GM12878 (cell line): ENCODE results near the gene SURF6. TPM values are rescaled to one million over a fixed set of nuclear protein-coding genes. Genes with fewer than 3 reads are reported as not detected.

ENCODE experiments used
- ASH2L ChIP-seq: fragments of 300-600, 200-600 bp; sonication (generic); IDR thresholded peaks from 2 replicates; pipeline ENCODE4 v1.6.1; 2017; ENCODE audit warnings: low read depth, mild to moderate bottlenecking, borderline replicate concordance
- BACH1 ChIP-seq: fragments of 450-650 bp; IDR thresholded peaks from 2 replicates; pipeline ENCODE4 v1.6.1; 2017; ENCODE audit warnings: mild to moderate bottlenecking, borderline replicate concordance
- BHLHE40 ChIP-seq, 2 experiments: fragments of 450-650 bp in 1 of 2; IDR thresholded peaks; 2 replicates each; pipeline ENCODE4 v1.6.1; 2011 to 2017; ENCODE audit warnings: low read depth in 2 of 2, borderline replicate concordance in 1 of 2, improper control_type of control experiment in 1 of 2, low read length in 1 of 2, mild to moderate bottlenecking in 1 of 2
- CREB1 ChIP-seq: IDR thresholded peaks from 2 replicates; pipeline ENCODE4 v1.6.1; 2012; ENCODE audit warnings: low read depth, mild to moderate bottlenecking, inconsistent platforms
- CREM ChIP-seq: IDR thresholded peaks from 2 replicates; pipeline ENCODE4 v1.6.1; 2014; ENCODE audit warnings: antibody characterized with exemption, low read depth
- CTCF ChIP-seq, 3 experiments: IDR thresholded peaks in 2 of 3; conservative IDR thresholded peaks in 1 of 3; 2 replicates each; pipeline ENCODE4 v1.5.1; 2011; ENCODE audit warnings: low read depth in 3 of 3, low read length in 3 of 3, mild to moderate bottlenecking in 3 of 3, control low read depth in 2 of 3, moderate library complexity in 2 of 3, inconsistent platforms in 1 of 3, mixed read lengths in 1 of 3; ENCODE audit not compliant: control insufficient read depth in 2 of 3, insufficient read depth in 1 of 3; ENCODE audit errors: extremely low read depth in 1 of 3
- DPF2 ChIP-seq: fragments of 450-650 bp; IDR thresholded peaks from 2 replicates; pipeline ENCODE4 v1.6.1; 2017; ENCODE audit warnings: mild to moderate bottlenecking
- GABPA ChIP-seq: IDR thresholded peaks from 2 replicates; pipeline ENCODE4 v1.6.1; 2014; ENCODE audit warnings: antibody characterized with exemption, low read depth, mild to moderate bottlenecking, inconsistent platforms
- HCFC1 ChIP-seq: fragments of 150-350 bp; IDR thresholded peaks from 2 replicates; pipeline ENCODE4 v1.6.1; 2014; ENCODE audit warnings: low read length
- HDGF ChIP-seq: fragments of 450-650 bp; IDR thresholded peaks from 2 replicates; pipeline ENCODE4 v1.6.1; 2016; ENCODE audit warnings: antibody characterized with exemption
- IKZF1 ChIP-seq: fragments of 450-650 bp; conservative IDR thresholded peaks from 2 replicates; pipeline ENCODE4 v1.6.1; 2017; ENCODE audit warnings: antibody characterized with exemption, mild to moderate bottlenecking
- MAX ChIP-seq: IDR thresholded peaks from 2 replicates; pipeline ENCODE4 v1.6.1; 2012; ENCODE audit warnings: low read depth, low read length, improper control_type of control experiment
- MEF2A ChIP-seq: IDR thresholded peaks from 2 replicates; pipeline ENCODE4 v1.6.1; 2011; ENCODE audit warnings: low read depth, mild to moderate bottlenecking, low read length, moderate library complexity; ENCODE audit not compliant: insufficient read depth
- MXI1 ChIP-seq: fragments of 150-350 bp; IDR thresholded peaks from 2 replicates; pipeline ENCODE4 v1.6.1; 2011; ENCODE audit warnings: low read depth, mild to moderate bottlenecking, inconsistent platforms, low read length, improper control_type of control experiment
- NR2F1 ChIP-seq: fragments of 450-650 bp; conservative IDR thresholded peaks from 2 replicates; pipeline ENCODE4 v1.6.1; 2017; ENCODE audit warnings: mild to moderate bottlenecking
- PKNOX1 ChIP-seq: fragments of 450-650 bp; IDR thresholded peaks from 2 replicates; pipeline ENCODE4 v1.6.1; 2016; ENCODE audit warnings: mild to moderate bottlenecking
- POLR2AphosphoS2 ChIP-seq: IDR thresholded peaks from 2 replicates; pipeline ENCODE4 v1.6.1; 2011; ENCODE audit warnings: low read depth, mild to moderate bottlenecking, low read length, improper control_type of control experiment, moderate library complexity
- POLR2AphosphoS5 ChIP-seq: IDR thresholded peaks from 2 replicates; pipeline ENCODE4 v1.6.1; 2011; ENCODE audit warnings: mild to moderate bottlenecking, low read length, inconsistent platforms
- RUNX3 ChIP-seq: IDR thresholded peaks from 2 replicates; pipeline ENCODE4 v1.6.1; 2012; ENCODE audit warnings: low read length, inconsistent platforms
- SIN3A ChIP-seq: IDR thresholded peaks from 2 replicates; pipeline ENCODE4 v1.6.1; 2012; ENCODE audit warnings: low read depth, low read length, improper control_type of control experiment
- SIX5 ChIP-seq: IDR thresholded peaks from 2 replicates; pipeline ENCODE4 v1.6.1; 2011; ENCODE audit warnings: mild to moderate bottlenecking, low read depth, low read length, moderate library complexity; ENCODE audit not compliant: severe bottlenecking
- SP1 ChIP-seq: IDR thresholded peaks from one replicate; pipeline ENCODE4 v1.6.1; 2011; ENCODE audit warnings: low read depth, low read length
- SPI1 ChIP-seq: IDR thresholded peaks from 2 replicates; pipeline ENCODE4 v1.6.1; 2011; ENCODE audit warnings: low read depth, mild to moderate bottlenecking, low read length, moderate library complexity, borderline replicate concordance; ENCODE audit not compliant: insufficient read depth
- SREBF1 ChIP-seq: IDR thresholded peaks from 2 replicates; pipeline ENCODE4 v1.6.1; 2012; ENCODE audit warnings: mild to moderate bottlenecking, low read length
- STAT1 ChIP-seq: fragments of 450-650 bp; conservative IDR thresholded peaks from 2 replicates; pipeline ENCODE4 v1.6.1; 2014; ENCODE audit warnings: antibody characterized with exemption, mild to moderate bottlenecking
- TAF1 ChIP-seq: IDR thresholded peaks from 2 replicates; pipeline ENCODE4 v1.6.1; 2011; ENCODE audit warnings: mild to moderate bottlenecking, low read depth, low read length, borderline replicate concordance
- TCF3 ChIP-seq: IDR thresholded peaks from 2 replicates; pipeline ENCODE4 v1.6.1; 2012; ENCODE audit warnings: low read depth, mild to moderate bottlenecking, low read length, borderline replicate concordance; ENCODE audit not compliant: insufficient read depth
- YBX1 ChIP-seq: fragments of 450-650 bp; IDR thresholded peaks from 2 replicates; pipeline ENCODE4 v1.6.1; 2016; ENCODE audit warnings: antibody characterized with exemption
- ZBED1 ChIP-seq: IDR thresholded peaks from 2 replicates; pipeline ENCODE4 v1.6.1; 2016; ENCODE audit warnings: borderline replicate concordance
- polyA plus RNA-seq, 11 experiments: library from polyadenylated mRNA; depleted of rRNA in 4 of 11; unstranded in 6 of 11; stranded (reverse) in 5 of 11; fragments of >200 nt; fragmentation: Nextera tagmentation in 4 of 11; fragmentation: Illumina TruSeq in 1 of 11; extraction: Ambion mirVana in 4 of 11; extraction: Trizol in 1 of 11; gene quantifications; 1 replicate in 1 of 11; 2 replicates in 10 of 11; pipeline versions ENCODE4 v1.2.1 to v1.2.3, GENCODE V29; 2011 to 2016; ENCODE audit warnings: inconsistent platforms in 2 of 11, missing spikeins in 2 of 11, low read depth in 1 of 11
- total RNA-seq, 4 experiments: library from RNA; depleted of rRNA in 3 of 4; stranded (reverse); fragments of >200 nt in 3 of 4; fragmentation: Illumina TruSeq in 1 of 4; extraction: Trizol in 1 of 4; gene quantifications; 2 replicates each; pipeline versions ENCODE4 v1.2.1 to v1.2.3, GENCODE V29; 2013 to 2021

The SURF6 gene
- total and polyA plus RNA-seq, 10 of the 15 experiments (the other 5 are each of a cell fraction or from before 2014, with no cell fraction given) = 2.2 to 27.2 (median 15.1) TPM

GRCh38 chr9:133356391-133357091, 20.6 kb upstream of the SURF6 start, which contains the start of the genes SURF1 and SURF2 (continued):
- TF ChIP-seq SPI1 = no peak
- TF ChIP-seq BHLHE40 (IDR thresholded peaks at IDR 0.05; ENCODE audit: borderline replicate concordance in 1 of 2, low read depth in 2 of 2, low read length in 1 of 2) = peak; percentile 58 to 84; a peak in 2 of 4 replicates
- TF ChIP-seq MAX = peak; percentile 69; the same call in 1 of the 2 replicates
- no peak for TF ChIP-seq ASH2L
- TF ChIP-seq MEF2A = no peak
- TF ChIP-seq HCFC1 = peak; percentile 60
- no peak for TF ChIP-seq SP1
- TF ChIP-seq GABPA = peak; percentile 88
- peak in 2 of 3 experiments; percentile 15 to 20; a peak in 2 of 6 replicates for TF ChIP-seq CTCF (IDR thresholded peaks at IDR 0.05 in 2 of 3, conservative IDR thresholded peaks at IDR 0.05 in 1 of 3; ENCODE audit: control insufficient read depth in 2 of 3, extremely low read depth in 1 of 3, insufficient read depth in 1 of 3, low read depth in 3 of 3, low read length in 3 of 3)
- peak; percentile 88 for TF ChIP-seq HDGF
- TF ChIP-seq SIX5 = peak; percentile 46
- peak; percentile 88 for TF ChIP-seq TAF1
- TF ChIP-seq PKNOX1 = peak; percentile 42; the same call in 1 of the 2 replicates
- TF ChIP-seq POLR2AphosphoS5 = peak; percentile 53; the same call in 1 of the 2 replicates
- no peak for TF ChIP-seq ZBED1
- 0 out of 2 replicates have a peak, but pooled peaks have one; percentile 6 for TF ChIP-seq TCF3
- 0 out of 2 replicates have a peak, but pooled peaks have one; percentile 35 for TF ChIP-seq IKZF1
- TF ChIP-seq SREBF1 = peak; percentile 21; the same call in 1 of the 2 replicates
- peak; percentile 21; the same call in 1 of the 2 replicates for TF ChIP-seq CREM
- TF ChIP-seq RUNX3 = peak; percentile 13; the same call in 1 of the 2 replicates
- TF ChIP-seq CREB1 = peak; percentile 72
- TF ChIP-seq MXI1 = peak; percentile 87
- TF ChIP-seq POLR2AphosphoS2 = peak; percentile 74; the same call in 1 of the 2 replicates
- peak; percentile 22; the same call in 1 of the 2 replicates for TF ChIP-seq BACH1
- TF ChIP-seq SIN3A = peak; percentile 67; the same call in 1 of the 2 replicates
- TF ChIP-seq NR2F1 = 0 out of 2 replicates have a peak, but pooled peaks have one; percentile 21
- no peak for TF ChIP-seq YBX1
- TF ChIP-seq DPF2 = 0 out of 2 replicates have a peak, but pooled peaks have one; percentile 10
- TF ChIP-seq STAT1 = no peak
